ENCODE measurements around the gene FAM219B.

DNA sequence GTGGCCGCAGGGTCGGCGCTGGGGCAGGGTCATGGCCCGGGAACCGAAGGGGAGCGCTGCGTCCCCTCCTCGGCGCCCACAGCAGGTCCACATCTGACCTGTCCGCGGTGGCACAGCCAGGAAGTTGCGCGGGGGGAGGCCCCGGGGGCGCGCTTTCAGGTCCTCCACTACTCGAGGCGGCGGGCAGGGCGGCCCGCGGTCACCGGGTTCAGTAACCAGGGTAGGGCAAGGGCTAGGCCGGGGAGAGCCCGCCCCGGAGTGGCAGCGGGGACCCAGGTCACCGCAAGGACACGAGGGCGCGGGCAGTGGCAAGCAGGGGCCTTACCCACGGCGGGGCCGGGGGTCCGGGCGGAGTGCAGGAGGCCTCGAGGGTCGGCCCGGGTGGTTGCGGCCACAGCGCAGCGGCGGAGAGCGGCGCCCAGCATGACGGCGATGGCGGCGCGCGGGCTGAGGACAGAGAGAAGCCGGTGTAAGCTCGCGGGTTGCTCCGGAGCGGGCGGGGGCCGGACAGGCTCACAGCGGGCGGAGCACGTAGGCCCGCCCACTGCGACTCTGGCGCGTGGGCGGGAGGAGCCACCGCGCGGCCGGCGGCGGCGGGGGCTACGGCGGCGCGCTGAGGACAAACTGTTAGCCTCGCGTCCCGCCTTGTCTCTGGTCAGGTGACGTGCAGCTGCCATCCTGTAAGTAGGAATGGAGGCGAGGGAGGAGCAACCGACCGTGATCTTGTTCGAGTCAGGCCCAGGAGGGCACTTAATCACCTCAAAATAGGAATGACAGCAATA is 31.1 kb upstream of the FAM219B start, which contains the start of gene COX5A:
- TF ChIP-seq TAF1 (IDR thresholded peaks at IDR 0.05; ENCODE audit: borderline replicate concordance, low read depth, low read length) (peak; percentile 65; the same call in 1 of the 2 replicates), POLR2A (IDR thresholded peaks at IDR 0.05; ENCODE audit: low read depth, low read length) (peak; percentile 90)
